Activated T-helper 1 cell treated with anti-CD3 and anti-CD28 coated beads, Interleukin-12 subunit alpha, Interleukin-12 subunit beta, Interleukin-2, Interleukin-4 antibody, amounts not matched to agents 30 ng/mL and 10 ng/mL and 1 ng/mL, durations not matched to agents 14 hours and 24 hours and 36 hours (primary cell): ENCODE measurements around the gene GTPBP2. TPM values are rescaled to one million over a fixed set of nuclear protein-coding genes. Genes with fewer than 3 reads are reported as not detected.

ENCODE experiments used
- DNase-seq: peaks from one replicate; pipeline ENCODE4 v3.0.0; 2021; ENCODE audit warnings: low spot score
- H3K27ac Mint-ChIP-seq: one replicate; pipeline ENCODE4 v1.8.0; 2021; ENCODE audit warnings: mild to moderate bottlenecking, mixed read lengths
- H3K27me3 Mint-ChIP-seq: one replicate; pipeline ENCODE4 v1.8.0; 2022; ENCODE audit warnings: mild to moderate bottlenecking, moderate library complexity, mixed read lengths; ENCODE audit not compliant: insufficient read depth
- H3K36me3 Mint-ChIP-seq: one replicate; pipeline ENCODE4 v1.8.0; 2021; ENCODE audit warnings: low read depth, mixed read lengths
- H3K4me1 Mint-ChIP-seq: one replicate; pipeline ENCODE4 v1.8.0; 2021; ENCODE audit warnings: low read depth, mixed read lengths
- H3K4me3 Mint-ChIP-seq: one replicate; pipeline ENCODE4 v1.8.0; 2021; ENCODE audit warnings: mild to moderate bottlenecking, moderate library complexity, mixed read lengths
- H3K9me3 Mint-ChIP-seq: one replicate; pipeline ENCODE4 v1.8.0; 2021; ENCODE audit warnings: mixed read lengths
- intact Hi-C: fragments of 100-400 bp; cut with micrococcal nuclease; formaldehyde crosslinking; loops from one replicate; pipeline ENCODE4 v1.15.1; 2024
- total RNA-seq: library from RNA; stranded (reverse); gene quantifications from 2 replicates; pipeline ENCODE4 v1.2.3, GENCODE V29; 2022

The GTPBP2 gene
- total RNA-seq, 1 donor from 2014 or later, result 73.0 TPM

DNA sequence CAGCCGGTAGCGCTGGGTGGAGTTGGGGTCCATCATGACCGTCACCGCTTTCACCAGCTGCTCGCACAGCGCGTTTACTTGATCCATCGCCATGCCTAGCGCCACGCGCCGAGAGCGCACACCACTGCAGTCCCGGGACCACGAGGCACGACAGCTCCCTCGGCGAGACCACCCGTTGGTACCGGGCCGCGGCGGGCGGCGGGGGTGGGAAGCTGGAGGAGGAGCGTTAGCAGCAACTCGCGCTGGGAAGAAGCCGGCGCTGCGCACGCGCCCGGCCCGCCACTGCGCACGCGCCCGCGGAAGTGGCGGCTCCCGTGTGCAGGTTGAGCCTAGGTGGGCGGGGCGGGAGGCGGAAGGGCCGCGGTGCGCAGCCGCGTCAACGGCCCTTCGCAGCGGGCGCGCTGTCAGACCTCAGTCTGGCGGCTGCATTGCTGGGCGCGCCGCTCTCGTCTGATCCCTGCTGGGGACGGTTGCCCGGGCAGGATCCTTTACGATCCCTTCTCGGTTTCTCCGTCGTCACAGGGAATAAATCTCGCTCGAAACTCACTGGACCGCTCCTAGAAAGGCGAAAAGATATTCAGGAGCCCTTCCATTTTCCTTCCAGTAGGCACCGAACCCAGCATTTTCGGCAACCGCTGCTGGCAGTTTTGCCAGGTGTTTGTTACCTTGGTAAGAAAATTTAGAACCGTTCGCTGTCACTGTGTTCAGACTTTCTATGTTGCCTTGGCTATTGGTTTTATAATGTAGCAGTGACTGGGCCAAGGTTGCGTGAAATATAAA lies 53.1 kb downstream of the GTPBP2 start, which contains the start of the genes POLH and XPO5:
POLH (plus strand) TSS at position 414 of the 780 bp plus-strand sequence. CDS start 6,135 bp downstream, outside the sequence.
XPO5 (minus strand) TSS at position 267 of the 780 bp plus-strand sequence; CDS start at position 93, 174 bp downstream.
- no peaks in the 10 kb centered on the region for H3K9me3 Mint-ChIP-seq
- intact Hi-C loops, result loop anchor here (1.0 to 10.0 kb wide), 13 partner anchors 8 to 1011 kb away; partner anchors contain the start of genes CUL7, GTPBP2, KLC4 and MRPL2
- peaks cover 28% of the 10 kb centered on the region for H3K36me3 Mint-ChIP-seq
- H3K27me3 Mint-ChIP-seq, result no peaks in the 10 kb centered on the region
- peaks cover 43% of the 10 kb centered on the region for H3K4me1 Mint-ChIP-seq
- peak; percentile 90 for DNase-seq
- peak within 1 kb of the TSS; percentile 86 for H3K27ac Mint-ChIP-seq
- peak within 1 kb of the TSS; percentile 91 for H3K4me3 Mint-ChIP-seq

DNA sequence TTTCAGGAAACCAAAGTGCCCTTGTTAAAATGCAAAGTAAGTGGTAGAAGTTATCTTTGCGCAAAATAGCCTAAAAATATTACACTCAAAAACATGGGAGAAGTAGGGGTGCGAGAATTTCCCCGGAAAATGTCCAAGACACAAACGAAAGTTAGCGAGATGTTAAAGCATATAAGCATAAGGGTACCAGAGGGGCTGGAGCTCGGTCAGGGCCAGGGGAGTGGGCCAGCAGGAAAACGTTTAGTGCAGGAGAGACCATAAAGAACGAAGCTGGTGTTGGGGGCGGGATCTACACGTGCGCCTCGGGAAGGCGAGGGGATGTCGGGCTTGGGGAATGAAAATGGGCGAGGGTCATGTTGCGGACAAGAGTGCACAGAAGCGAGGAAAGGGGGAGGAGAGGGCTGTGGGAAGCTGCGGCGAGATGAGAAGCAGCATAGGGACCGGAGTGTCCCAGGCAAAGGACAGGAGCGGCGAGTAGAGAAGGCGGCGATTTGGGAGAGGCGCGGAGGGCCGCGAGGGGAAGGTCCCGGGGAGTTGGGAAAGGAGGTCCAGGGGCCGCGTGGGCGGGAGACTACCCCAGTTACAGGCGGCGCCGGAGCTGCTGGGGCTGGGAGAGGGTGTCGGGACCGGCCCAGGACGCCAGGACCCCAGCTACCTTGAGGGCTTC lies 53.8 kb downstream of the GTPBP2 start:
- peak overlapping the region; percentile 86 for H3K27ac Mint-ChIP-seq
- intact Hi-C loops, result loop anchor here (5.0 to 10.0 kb wide), 7 partner anchors 112 to 1010 kb away; partner anchors contain the start of genes CUL7, KLC4, MRPL2 and MRPS18A
- H3K9me3 Mint-ChIP-seq, result no peaks in the 10 kb centered on the region
- H3K4me1 Mint-ChIP-seq, result peaks cover 49% of the 10 kb centered on the region
- H3K27me3 Mint-ChIP-seq, result no peaks in the 10 kb centered on the region
- H3K4me3 Mint-ChIP-seq, result peak overlapping the region; percentile 91
- H3K36me3 Mint-ChIP-seq, result peaks cover 30% of the 10 kb centered on the region
- peak; percentile 2 for DNase-seq

DNA sequence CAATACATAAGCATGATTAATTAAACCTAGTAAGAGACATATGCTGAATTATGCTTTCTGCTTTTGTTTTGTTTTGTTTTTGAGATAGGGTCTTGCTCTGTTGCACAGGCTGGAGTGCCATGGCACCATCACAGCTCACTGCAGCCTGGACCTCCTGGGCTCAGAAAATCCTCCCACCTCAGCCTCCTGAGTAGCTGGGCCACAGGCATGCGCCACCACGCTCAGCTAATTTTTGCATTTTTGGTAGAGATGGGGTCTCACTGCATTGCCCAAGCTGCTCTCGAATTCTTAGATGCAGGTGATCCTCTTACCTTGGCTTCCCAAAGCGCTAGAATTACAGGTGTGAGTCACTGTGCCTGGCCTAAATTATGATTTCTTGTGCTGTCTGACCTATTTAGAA lies 57.0 kb downstream of the GTPBP2 start:
- H3K27ac Mint-ChIP-seq, result peak overlapping the region; percentile 38
- no peaks in the 10 kb centered on the region for H3K9me3 Mint-ChIP-seq
- peaks cover 31% of the 10 kb centered on the region for H3K36me3 Mint-ChIP-seq
- intact Hi-C loops, result loop anchor here (10.0 kb wide), 5 partner anchors 327 to 1007 kb away; partner anchors contain the start of genes CUL7, KLC4, MRPL2 and TTBK1
- H3K4me3 Mint-ChIP-seq, result no peak overlapping the region
- H3K27me3 Mint-ChIP-seq, result no peaks in the 10 kb centered on the region
- DNase-seq, result no peak
- H3K4me1 Mint-ChIP-seq, result peaks cover 27% of the 10 kb centered on the region

DNA sequence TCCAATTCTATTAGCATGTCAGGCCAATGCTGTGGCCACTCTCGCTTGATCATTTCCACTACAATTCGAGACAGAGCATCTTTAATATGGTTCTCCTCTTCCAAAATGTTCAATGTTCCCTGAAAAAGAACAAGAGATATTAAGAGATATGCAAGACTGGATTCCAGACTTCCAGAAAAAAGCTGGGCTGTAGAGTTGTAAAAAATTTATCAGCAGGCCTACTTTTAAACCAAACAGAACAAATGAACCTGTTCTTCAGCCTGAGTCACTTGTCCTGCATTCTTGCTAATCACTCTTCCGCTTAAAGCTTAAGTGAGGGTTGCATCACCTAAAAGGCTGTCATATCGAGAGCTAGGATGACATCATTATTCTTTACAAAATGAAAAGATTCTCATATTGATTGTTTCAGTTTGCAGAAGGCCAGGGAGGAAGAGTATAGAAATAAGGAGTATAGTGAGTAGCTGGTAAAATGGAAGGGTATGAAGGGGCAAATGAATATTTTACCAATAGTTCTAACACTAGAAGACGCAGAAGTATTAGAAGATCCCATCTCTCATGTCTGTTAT lies 58.1 kb downstream of the GTPBP2 start:
- Mint-ChIP-seq H3K4me1 (peaks cover 26% of the 10 kb centered on the region), H3K9me3 (no peaks in the 10 kb centered on the region), H3K27ac (peak overlapping the region; percentile 83), H3K36me3 (peaks cover 34% of the 10 kb centered on the region), H3K4me3 (peak overlapping the region; percentile 12), H3K27me3 (no peaks in the 10 kb centered on the region)
- intact Hi-C loops, result loop anchor here (1.0 to 10.0 kb wide), 6 partner anchors 54 to 1006 kb away; partner anchors contain the start of genes CUL7, KLC4, MRPL2 and POLR1C
- peak; percentile 14 for DNase-seq

Other genes with a start within 250 kb of the GTPBP2 start
- 40.5 and 43.6 TPM in 2 replicates for gene ABCC10, start 201.7 kb downstream of the GTPBP2 start, total RNA-seq
- 1.5 and 2.0 TPM in 2 replicates for gene DLK2, start 173.7 kb downstream of the GTPBP2 start, total RNA-seq
- gene TJAP1, start 151.7 kb downstream of the GTPBP2 start, total RNA-seq, result 43.4 and 48.2 TPM in 2 replicates
- gene LRRC73, start 118.9 kb downstream of the GTPBP2 start, total RNA-seq, result 0.10 and 0.12 TPM in 2 replicates
- 60.2 and 62.5 TPM in 2 replicates for gene YIPF3, start 112.3 kb downstream of the GTPBP2 start, total RNA-seq
- 85.8 and 98.0 TPM in 2 replicates for gene POLR1C, start 112.2 kb downstream of the GTPBP2 start, total RNA-seq
- 135 and 149 TPM in 2 replicates for gene XPO5, start 53.2 kb downstream of the GTPBP2 start, total RNA-seq
- gene POLH, start 53.1 kb downstream of the GTPBP2 start, total RNA-seq, result 35.7 and 39.1 TPM in 2 replicates
- 34.8 and 39.0 TPM in 2 replicates for gene MAD2L1BP, start 6.6 kb upstream of the GTPBP2 start, total RNA-seq
- gene RSPH9, start 15.8 kb upstream of the GTPBP2 start, total RNA-seq, result not detected in 2 replicates
- 55.0 and 55.9 TPM in 2 replicates for gene MRPS18A, start 58.5 kb upstream of the GTPBP2 start, total RNA-seq
- gene VEGFA, start 140.9 kb upstream of the GTPBP2 start, total RNA-seq, result 42.3 and 43.2 TPM in 2 replicates